HG03025 (cell line): ENCODE results near the gene TAC4.

Source experiments
- ATAC-seq: cut with Tn5 transposase; IDR thresholded peaks from one replicate; pipeline ENCODE4 v1.9.1; 2021; ENCODE audit warnings: mild to moderate bottlenecking, moderate library complexity; ENCODE audit not compliant: unreplicated experiment, low FRiP score

Gene TAC4, protein sequence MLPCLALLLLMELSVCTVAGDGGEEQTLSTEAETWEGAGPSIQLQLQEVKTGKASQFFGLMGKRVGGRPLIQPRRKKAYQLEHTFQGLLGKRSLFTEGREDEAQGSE

DNA sequence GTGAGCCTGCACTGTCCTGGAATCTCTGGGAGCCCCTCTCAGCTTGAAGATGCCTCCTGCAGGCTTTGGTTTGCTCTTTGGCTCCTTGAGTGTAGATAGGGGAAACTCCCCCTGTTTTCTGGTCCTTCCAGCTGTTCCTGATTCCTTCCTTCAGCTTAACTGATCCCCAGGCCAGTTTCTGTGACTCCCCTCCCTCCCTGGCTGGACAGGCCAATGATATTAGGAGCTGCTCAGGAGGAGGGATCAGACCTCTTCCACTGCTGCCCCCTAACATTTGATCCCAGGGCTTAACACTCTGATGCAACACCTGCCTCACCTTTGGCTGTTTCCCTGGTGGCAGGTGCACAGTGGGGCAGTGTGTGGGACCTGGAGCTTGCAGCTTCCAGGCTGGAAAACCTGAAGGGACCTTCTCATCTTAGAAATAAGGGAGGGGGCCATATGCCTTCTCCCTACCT, at the start of gene TAC4:
TSS of gene TAC4 (minus strand) at position 51 of the 455 bp plus-strand sequence. CDS start 52 bp downstream, outside the sequence.
- no peak for ATAC-seq

GRCh38 chr17:49896860-49897259, 49.0 kb upstream of the TAC4 start:
- no peak for ATAC-seq

DNA sequence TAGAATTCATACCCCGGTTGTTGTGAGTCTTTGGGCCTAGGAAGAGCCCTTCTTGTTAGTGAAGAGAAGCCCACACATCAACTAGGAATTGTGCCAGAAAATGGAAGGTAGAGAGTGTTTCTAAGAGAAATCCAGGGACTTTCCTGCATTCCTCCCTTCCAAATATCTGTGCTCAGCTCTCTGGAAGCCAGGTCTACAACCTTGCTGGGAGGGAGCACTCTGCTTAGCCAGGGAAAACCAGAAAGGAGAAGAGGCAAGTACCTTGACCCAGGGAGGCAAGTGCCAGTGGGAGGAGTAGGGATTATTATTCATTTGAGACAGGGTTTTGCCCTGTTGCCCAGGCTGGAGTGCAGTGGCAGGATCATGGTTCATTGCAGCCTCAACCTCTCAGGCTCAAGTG, 48.4 kb upstream of the TAC4 start:
- ATAC-seq = no peak

DNA sequence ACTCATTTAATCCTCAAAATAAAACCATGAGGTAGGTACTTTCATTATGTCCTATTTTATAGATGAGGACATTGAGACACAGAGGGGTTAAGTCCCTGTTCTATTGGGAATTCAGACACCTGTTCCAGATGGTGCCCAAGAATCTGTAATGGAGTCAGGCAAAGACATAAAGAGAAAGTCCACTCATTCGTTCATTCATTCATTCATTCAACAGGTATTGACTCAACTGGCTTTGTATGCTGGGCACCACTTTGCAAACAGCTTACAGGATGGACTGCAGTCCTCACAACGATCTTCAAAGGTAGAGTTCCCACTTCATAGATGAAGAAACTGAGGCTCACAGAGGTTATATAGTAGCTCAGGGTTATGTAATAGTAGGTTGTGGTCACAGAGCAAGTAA, 47.9 kb upstream of the TAC4 start:
- ATAC-seq = no peak

DNA sequence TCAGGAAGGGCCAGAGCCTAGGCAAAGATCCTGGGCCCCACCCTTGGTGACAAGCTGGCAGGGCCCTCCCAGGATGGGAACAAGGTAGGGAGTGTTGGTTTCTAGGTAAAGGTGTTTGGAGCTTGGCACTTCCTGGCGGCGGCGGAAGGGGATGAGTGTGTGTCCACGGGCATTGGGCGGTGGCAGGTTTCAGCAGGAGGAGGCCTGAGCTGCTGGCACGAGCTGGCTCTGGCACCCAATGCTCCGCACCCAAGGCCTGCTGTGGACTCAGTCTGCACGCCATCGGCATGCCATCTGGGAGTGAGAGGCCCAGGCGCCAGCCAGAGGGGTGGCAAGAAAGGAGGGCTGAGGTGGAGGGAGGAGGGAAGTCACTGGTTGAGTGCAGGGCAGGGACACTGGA, 46.9 kb upstream of the TAC4 start:
- ATAC-seq = no peak

GRCh38 chr17:49891694-49892389, 44.0 kb upstream of the TAC4 start:
- ATAC-seq = no peak

GRCh38 chr17:49891271-49891670, 43.4 kb upstream of the TAC4 start:
- no peak for ATAC-seq

DNA sequence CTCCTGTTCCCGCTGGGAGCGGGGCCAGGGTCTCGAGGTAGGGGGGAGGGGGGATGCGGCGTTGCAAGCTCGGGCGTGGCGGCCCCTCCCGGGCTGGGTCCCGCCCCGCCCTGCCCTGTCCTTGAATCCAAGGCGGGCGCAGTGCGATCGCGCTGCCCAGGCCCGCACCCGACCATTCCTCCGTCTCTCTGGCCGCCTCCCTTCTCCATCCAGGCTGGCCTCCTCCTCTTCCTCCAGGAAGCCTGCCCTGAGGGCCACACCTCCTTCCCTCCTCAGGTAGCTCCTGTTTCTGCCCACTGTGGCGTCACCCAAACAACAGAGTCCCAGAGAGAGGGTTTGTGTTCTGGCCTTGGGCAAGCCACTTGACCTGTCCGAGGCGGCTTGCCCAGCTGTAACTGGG, 43.0 kb upstream of the TAC4 start:
- ATAC-seq = no peak

- ATAC-seq = no peak
Observed at GRCh38 chr17:49890077-49890821, 42.4 kb upstream of the TAC4 start.

- no peak for ATAC-seq
Observed at GRCh38 chr17:49889500-49889899, 41.6 kb upstream of the TAC4 start.

DNA sequence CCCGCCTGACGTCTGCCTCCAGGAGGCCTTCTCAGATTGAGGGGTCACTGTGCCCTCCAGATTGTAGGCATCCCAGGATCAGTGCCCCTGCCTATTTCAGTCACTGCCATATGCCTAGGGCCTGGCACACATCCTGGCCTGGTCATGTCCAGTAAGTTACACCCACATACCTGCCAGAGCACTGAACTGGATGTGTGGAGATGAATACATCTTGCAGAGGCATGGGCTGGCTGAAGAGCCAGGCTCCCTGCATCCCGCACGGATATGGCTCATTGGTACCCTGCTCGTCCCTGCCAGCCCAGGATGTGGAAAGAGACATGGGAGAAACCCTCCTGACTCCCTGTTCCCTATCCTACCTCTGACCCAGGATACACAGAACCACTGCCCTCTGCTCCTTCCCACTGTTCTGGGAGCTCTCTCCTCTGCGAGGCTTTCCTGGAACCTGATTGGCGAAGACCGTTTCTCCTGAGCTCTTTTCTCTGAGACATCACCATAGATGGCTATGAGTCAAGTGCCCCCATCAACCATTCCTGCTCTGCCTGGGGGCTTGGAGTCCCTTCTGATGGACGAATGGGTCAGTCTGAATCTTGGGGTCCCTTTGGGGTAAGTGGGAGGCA, 40.0 kb upstream of the TAC4 start:
- ATAC-seq = no peak

GRCh38 chr17:49887086-49887743, 39.3 kb upstream of the TAC4 start:
- no peak for ATAC-seq

DNA sequence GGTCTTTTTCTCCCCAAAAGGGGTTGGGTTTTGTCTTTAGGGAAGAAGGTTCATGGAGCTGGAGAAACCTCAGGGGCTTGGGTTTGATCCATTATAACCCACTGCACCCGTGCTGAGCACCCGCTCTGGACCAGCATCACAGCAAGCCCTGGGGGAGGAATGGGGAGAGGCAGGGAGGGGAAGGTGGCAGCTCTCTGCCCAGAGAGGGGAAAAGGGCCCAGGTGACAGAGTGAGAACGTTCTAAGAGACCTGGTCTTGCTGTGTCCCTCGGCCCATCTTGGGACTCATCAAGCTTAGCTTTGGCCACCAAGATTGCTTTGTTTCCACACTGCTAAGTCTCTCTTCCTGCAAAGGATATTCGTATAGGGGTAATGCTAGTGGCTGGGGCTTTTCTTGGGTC, 38.2 kb upstream of the TAC4 start:
- ATAC-seq = no peak

DNA sequence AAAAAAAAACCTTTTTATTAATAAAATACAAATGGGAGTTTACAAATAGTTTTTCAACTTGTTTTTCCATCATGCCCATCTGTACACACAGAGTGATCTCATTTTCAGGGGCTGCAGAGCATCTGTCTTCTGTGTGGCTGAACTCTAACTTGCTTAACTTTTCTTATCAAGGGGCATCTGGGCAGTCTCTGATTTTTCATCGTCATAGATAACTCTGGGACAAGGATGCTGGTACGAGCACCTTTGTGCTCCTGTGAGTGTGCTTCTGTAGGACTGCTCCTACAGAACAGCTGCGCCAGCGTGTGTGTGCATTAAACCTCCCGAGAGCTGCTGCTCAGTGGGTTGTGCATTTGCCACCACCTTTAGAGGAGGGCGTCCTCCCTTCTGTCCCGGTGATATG, 34.6 kb upstream of the TAC4 start:
- no peak for ATAC-seq

DNA sequence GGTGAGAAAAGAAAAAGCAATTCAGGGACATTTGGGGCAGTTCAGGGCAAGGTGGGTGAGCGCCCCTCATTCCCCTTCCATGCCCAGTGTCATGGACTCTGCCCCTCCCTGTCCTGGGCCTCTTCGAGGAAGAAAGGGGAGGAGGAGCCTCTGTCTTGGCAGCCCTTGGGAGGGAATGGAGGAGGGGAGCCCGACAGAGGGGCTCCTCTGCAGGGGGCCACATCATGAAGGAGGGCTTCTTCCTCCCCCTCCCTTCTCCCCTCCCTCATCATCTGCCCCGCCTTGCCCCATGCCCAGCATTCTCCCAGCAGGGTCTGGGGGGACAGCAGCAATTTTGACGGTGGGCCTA, 33.2 kb upstream of the TAC4 start:
- no peak for ATAC-seq

GRCh38 chr17:49880291-49881053, 32.6 kb upstream of the TAC4 start:
- ATAC-seq = no peak

- ATAC-seq = no peak
Observed at GRCh38 chr17:49878931-49879904, 31.3 kb upstream of the TAC4 start.

DNA sequence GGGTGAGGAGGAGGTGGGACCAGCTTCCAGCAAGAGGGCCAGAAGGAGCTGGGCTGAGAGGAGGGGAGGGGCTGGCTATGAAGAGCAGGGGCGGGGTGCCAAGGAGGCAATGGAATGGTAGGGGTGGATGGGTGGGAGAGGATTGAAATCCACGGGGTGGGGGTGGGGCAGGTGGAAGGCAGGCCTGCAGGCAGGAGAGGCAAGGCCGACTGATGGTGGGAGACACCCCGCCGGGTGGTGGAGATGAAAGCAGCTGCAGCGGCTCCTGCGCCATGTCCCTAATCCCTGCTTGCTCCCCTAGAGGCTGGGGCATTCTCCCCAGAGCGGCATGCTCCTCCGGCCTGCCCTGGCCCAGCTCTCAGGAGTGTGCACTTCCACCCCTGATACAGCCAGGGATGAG, 27.8 kb upstream of the TAC4 start:
- no peak for ATAC-seq

DNA sequence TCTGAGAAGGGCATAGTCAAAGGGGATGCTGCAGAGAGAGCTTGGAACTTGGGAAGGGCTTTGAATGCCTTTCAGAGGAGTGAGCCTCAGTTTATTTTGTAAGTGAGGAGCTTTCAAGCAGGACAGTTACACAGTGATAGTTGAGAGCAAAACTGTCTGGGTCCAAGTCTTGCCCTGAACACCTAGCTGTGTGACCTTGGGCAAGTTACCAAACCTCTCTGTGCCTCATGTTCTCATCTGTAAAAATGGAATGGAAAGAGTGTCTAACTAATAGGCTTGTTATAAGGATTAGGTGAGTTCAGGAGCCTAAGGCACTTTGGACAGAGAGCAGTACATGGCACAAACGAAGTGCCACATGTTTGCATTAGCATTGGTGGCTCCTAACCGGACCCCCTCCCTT, 27.0 kb upstream of the TAC4 start:
- no peak for ATAC-seq
